ENCODE results near the gene CARD11.

The CARD11 gene

GRCh38 chr7:2948749-2949148 is 94.9 kb downstream of the CARD11 start:
- no peak overlapping the region for H3K4me3 ChIP-seq (ENCODE audit: low read depth, low read length)
- DNase-seq (ENCODE audit: low read depth), result no peak
- TF ChIP-seq CTCF (IDR thresholded peaks at IDR 0.05; ENCODE audit: low read depth, low read length) (no peak), POLR2A (IDR thresholded peaks at IDR 0.05; ENCODE audit: extremely low read depth, insufficient read length) (no peak), MYC (IDR thresholded peaks at IDR 0.05; ENCODE audit: low read depth, low read length) (no peak), MAX (IDR thresholded peaks at IDR 0.05; ENCODE audit: low read depth, low read length) (no peak)

GRCh38 chr7:2947058-2947780 is 96.4 kb downstream of the CARD11 start:
- no peak overlapping the region for H3K4me3 ChIP-seq (ENCODE audit: low read depth, low read length)
- no peak for DNase-seq (ENCODE audit: low read depth)
- TF ChIP-seq MAX (IDR thresholded peaks at IDR 0.05; ENCODE audit: low read depth, low read length) (no peak), POLR2A (IDR thresholded peaks at IDR 0.05; ENCODE audit: extremely low read depth, insufficient read length) (no peak), CTCF (IDR thresholded peaks at IDR 0.05; ENCODE audit: low read depth, low read length) (no peak), MYC (IDR thresholded peaks at IDR 0.05; ENCODE audit: low read depth, low read length) (no peak)

GRCh38 chr7:2945171-2945570 is 98.5 kb downstream of the CARD11 start:
- no peak for DNase-seq (ENCODE audit: low read depth)
- TF ChIP-seq MYC (IDR thresholded peaks at IDR 0.05; ENCODE audit: low read depth, low read length) (no peak), CTCF (IDR thresholded peaks at IDR 0.05; ENCODE audit: low read depth, low read length) (no peak), MAX (IDR thresholded peaks at IDR 0.05; ENCODE audit: low read depth, low read length) (no peak), POLR2A (IDR thresholded peaks at IDR 0.05; ENCODE audit: extremely low read depth, insufficient read length) (no peak)
- H3K4me3 ChIP-seq (ENCODE audit: low read depth, low read length), result no peak overlapping the region

GRCh38 chr7:2944739-2945138 is 98.9 kb downstream of the CARD11 start:
- DNase-seq (ENCODE audit: low read depth), result no peak
- no peak for TF ChIP-seq MAX (IDR thresholded peaks at IDR 0.05; ENCODE audit: low read depth, low read length)
- TF ChIP-seq CTCF (IDR thresholded peaks at IDR 0.05; ENCODE audit: low read depth, low read length), result no peak
- TF ChIP-seq MYC (IDR thresholded peaks at IDR 0.05; ENCODE audit: low read depth, low read length), result no peak
- TF ChIP-seq POLR2A (IDR thresholded peaks at IDR 0.05; ENCODE audit: extremely low read depth, insufficient read length), result no peak
- H3K4me3 ChIP-seq (ENCODE audit: low read depth, low read length), result no peak overlapping the region

GRCh38 chr7:2943851-2944601 is 99.6 kb downstream of the CARD11 start:
- no peak for DNase-seq (ENCODE audit: low read depth)
- H3K4me3 ChIP-seq (ENCODE audit: low read depth, low read length), result no peak overlapping the region
- TF ChIP-seq POLR2A (IDR thresholded peaks at IDR 0.05; ENCODE audit: extremely low read depth, insufficient read length), result no peak
- TF ChIP-seq MYC (IDR thresholded peaks at IDR 0.05; ENCODE audit: low read depth, low read length), result no peak
- TF ChIP-seq CTCF (IDR thresholded peaks at IDR 0.05; ENCODE audit: low read depth, low read length), result no peak
